Measurements from ENCODE around the gene DDX11. TPM values are rescaled to one million over a fixed set of nuclear protein-coding genes. Genes with fewer than 3 reads are reported as not detected.
"Not testable (repeated sequence)": the region's sequence is repeated elsewhere in the genome, so short reads cannot be mapped to it uniquely, and the experiment has no call there.

Gene DDX11
- total and polyA plus RNA-seq, 9 donors: 4.2 to 41.4 (median 15.3) TPM

DNA sequence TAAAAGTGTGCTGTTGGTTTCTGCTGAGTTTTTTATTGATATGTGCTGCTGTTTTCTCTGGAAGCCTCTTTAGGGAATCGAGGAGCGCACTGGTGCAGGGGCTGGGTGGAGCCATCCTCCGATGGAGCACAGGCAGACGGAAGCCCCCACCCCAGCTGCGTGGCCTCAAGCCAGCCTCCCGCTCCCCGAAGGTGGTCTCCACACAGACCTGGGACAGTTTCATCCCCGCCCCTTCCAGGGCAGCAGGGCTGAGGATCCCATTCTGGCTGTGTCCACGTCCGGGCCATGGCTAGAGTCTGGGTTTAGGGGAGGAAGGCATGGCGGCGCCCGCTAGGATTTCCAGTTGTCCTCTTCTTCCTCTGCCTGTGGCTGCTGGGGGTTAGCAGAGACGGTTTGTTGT is 31.1 kb downstream of the DDX11 start:
- H3K27ac ChIP-seq; H3K27me3 ChIP-seq; intact Hi-C loops (cut with DNase I); H3K36me3 ChIP-seq; H3K9me3 ChIP-seq; H3K4me3 ChIP-seq; DNase-seq; H3K4me1 ChIP-seq (ENCODE audit: insufficient read depth): not testable (repeated sequence)
- WGBS, 3 donors: 88 to 94% (median 92%) methylated on average over 13 to 14 of the region's 14 CpGs

DNA sequence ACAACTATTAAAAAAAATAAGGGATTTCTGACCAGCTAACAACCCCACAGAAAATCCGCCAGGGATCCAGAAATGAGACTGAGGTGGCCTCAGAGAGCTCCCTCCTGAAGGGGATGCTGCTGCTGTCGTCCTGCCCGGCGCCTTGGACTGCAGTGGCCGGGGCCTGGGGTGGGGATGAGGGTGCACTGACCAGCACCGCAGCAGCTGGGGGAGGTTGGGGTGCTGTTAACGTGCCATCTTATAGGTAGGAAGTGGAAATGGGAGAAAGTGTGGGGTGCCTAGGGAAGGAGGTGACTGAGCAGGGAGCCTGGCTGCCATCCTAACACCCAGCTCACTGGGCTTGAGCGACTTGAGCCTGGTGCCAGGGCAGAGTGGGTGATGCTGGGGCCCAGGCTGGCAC is 32.0 kb downstream of the DDX11 start:
- intact Hi-C loops (cut with DNase I): no loop called here
- Histone ChIP-seq H3K4me1 (ENCODE audit: insufficient read depth) (no peaks in the 10 kb centered on the region), H3K4me3 (no peak overlapping the region), H3K27ac (no peak overlapping the region), H3K9me3 (no peaks in the 10 kb centered on the region), H3K27me3 (no peaks in the 10 kb centered on the region), H3K36me3 (no peaks in the 10 kb centered on the region)
- no peak for TF ChIP-seq POLR2A (IDR thresholded peaks at IDR 0.05)
- no peak for TF ChIP-seq EP300 (IDR thresholded peaks at IDR 0.05)
- TF ChIP-seq, protein P1, sequence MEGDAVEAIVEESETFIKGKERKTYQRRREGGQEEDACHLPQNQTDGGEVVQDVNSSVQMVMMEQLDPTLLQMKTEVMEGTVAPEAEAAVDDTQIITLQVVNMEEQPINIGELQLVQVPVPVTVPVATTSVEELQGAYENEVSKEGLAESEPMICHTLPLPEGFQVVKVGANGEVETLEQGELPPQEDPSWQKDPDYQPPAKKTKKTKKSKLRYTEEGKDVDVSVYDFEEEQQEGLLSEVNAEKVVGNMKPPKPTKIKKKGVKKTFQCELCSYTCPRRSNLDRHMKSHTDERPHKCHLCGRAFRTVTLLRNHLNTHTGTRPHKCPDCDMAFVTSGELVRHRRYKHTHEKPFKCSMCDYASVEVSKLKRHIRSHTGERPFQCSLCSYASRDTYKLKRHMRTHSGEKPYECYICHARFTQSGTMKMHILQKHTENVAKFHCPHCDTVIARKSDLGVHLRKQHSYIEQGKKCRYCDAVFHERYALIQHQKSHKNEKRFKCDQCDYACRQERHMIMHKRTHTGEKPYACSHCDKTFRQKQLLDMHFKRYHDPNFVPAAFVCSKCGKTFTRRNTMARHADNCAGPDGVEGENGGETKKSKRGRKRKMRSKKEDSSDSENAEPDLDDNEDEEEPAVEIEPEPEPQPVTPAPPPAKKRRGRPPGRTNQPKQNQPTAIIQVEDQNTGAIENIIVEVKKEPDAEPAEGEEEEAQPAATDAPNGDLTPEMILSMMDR (IDR thresholded peaks at IDR 0.05): no peak
- 69 to 82% (median 81%) methylated on average over 7 to 8 of the region's 8 CpGs for WGBS, 3 donors
- DNase-seq: no peak

DNA sequence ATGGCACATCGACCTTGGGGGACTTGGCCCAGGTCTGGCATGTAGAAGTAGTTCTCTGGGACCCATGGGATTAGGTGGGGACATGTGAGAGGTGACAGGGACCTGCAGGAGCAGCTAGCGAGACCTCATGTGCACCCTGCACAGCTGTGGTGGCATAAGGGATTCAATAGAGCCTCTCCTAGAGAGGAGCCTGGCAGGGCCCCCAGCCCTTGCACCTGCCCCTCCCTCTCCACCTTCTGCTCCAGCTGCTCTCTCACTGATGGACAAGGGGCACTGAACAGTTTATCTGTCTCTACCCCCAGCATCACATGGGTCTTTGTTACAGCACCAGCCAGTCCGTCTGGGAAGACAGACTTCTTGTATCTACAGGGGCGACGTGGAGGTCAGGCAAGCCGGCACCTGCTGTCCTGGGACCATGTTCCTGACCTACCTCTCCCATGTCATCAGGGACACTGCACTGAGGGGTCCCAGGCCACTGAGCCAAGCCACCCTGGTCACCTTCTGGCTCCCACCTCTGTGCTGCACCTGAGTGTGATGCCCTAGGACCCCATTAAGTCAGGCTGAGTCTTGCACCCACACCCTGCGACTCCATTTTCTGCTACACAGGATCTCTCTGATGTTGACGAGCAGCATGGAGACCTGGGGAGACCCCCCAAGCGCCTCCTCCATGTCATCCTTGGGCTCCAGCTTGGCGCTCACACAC is 32.6 kb downstream of the DDX11 start:
- TF ChIP-seq POLR2A (IDR thresholded peaks at IDR 0.05) (no peak), EP300 (IDR thresholded peaks at IDR 0.05) (no peak)
- TF ChIP-seq, protein P1 (IDR thresholded peaks at IDR 0.05): no peak
- Histone ChIP-seq H3K27ac (no peak overlapping the region), H3K36me3 (no peaks in the 10 kb centered on the region), H3K9me3 (no peaks in the 10 kb centered on the region), H3K4me1 (ENCODE audit: insufficient read depth) (no peaks in the 10 kb centered on the region), H3K4me3 (no peak overlapping the region), H3K27me3 (no peaks in the 10 kb centered on the region)
- no peak for DNase-seq
- WGBS, 3 donors: 86 to 89% (median 86%) methylated on average over 9 to 10 of the region's 10 CpGs
- intact Hi-C loops (cut with DNase I): no loop called here

DNA sequence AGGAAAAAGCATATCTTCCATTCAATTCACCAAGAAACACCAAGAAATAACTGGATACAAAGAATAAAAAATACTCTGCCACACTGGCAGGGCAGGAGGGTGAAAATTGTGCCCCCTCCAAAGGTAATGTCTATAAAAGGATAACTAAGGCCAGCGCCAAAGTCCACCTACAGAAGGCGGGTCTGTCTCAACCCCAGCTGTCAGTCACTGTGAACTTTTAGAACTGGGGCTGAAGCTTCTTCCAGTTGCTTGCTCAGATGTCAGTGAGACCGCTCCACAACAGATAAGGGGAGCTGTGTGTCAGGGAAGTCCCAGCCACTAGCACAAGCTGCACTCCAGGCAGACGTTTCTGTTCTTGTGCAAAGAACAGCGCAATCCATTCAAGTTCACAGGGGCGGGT is 36.1 kb downstream of the DDX11 start:
- H3K27me3 ChIP-seq; H3K4me1 ChIP-seq (ENCODE audit: insufficient read depth); intact Hi-C loops (cut with DNase I); H3K27ac ChIP-seq; DNase-seq; H3K9me3 ChIP-seq; H3K4me3 ChIP-seq; H3K36me3 ChIP-seq: not testable (repeated sequence)
- 61 to 69% (median 68%) methylated on average over 6 of the region's 6 CpGs for WGBS, 3 donors

DNA sequence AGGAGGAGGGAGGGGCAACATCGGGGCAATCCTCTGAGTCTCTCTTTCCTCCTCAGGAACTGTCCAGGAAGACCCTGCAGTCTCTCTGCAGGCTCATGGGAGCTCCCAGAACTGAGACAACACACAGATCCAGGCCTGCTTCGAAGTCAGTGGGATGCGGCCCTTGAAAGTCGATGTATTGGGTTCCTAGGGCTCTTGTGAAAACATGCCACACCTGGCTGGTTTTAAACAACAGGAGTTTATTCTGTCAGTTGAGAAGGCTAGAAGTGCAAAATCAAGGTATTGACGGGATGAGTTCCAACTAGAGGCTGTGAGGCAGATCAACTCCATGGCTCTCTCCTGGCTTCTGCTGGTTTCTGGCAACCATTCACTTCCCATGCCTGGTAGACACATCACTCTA is 36.6 kb downstream of the DDX11 start:
- H3K36me3 ChIP-seq; intact Hi-C loops (cut with DNase I); H3K4me3 ChIP-seq; H3K4me1 ChIP-seq (ENCODE audit: insufficient read depth); DNase-seq; H3K9me3 ChIP-seq; H3K27me3 ChIP-seq; H3K27ac ChIP-seq: not testable (repeated sequence)
- WGBS, 3 donors: 62 to 68% (median 65%) methylated on average over 5 of the region's 5 CpGs

DNA sequence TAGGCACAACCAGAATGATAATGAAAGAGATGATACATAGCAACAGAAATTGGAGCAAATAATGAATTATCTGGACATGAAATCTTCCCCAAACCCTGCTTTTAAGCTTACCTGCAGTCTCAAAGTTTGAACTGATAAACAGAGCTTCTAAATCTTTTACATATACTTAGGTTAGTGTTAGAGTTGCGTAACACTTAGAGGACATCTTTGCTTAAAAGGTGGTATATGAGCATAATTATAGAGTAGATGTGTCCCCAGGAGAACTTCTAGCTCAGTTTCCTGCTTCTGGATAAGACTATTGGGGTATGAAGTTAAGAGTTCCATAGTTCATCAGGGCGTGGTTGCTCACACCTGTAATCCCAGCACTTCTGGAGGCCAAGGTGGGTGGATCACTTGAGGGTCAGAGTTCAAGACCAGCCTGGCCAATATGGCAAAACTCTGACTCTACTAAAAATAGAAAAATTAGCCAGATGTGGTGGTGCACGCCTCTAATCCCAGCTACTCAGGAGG is 41.5 kb downstream of the DDX11 start:
- intact Hi-C loops (cut with DNase I); H3K27me3 ChIP-seq; H3K36me3 ChIP-seq; DNase-seq; H3K4me1 ChIP-seq (ENCODE audit: insufficient read depth); H3K4me3 ChIP-seq; H3K9me3 ChIP-seq; H3K27ac ChIP-seq: not testable (repeated sequence)
- WGBS, 3 donors: 98 to 99% (median 98%) methylated on average over 3 of the region's 3 CpGs

DNA sequence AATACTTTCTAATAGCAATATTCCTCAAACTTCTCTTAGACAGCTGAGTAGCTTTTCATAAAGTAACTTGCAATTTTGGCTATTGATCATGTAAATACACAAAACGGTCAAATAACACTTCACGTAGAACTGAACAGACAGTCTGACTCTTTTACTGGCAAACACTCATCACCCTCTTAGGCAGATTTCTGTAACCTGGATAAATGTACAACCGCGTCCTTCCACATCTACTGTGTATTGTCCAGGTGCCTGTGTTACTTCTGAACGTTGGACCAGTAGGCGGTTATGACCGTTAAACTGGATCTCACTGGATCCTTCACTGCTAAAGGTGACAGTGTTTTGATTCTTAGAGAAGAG is 43.2 kb downstream of the DDX11 start:
- 30 to 49% (median 48%) methylated on average over 7 of the region's 7 CpGs for WGBS, 3 donors
- intact Hi-C loops (cut with DNase I); H3K9me3 ChIP-seq; H3K27me3 ChIP-seq; H3K4me1 ChIP-seq (ENCODE audit: insufficient read depth); H3K27ac ChIP-seq; H3K36me3 ChIP-seq; DNase-seq: not testable (repeated sequence)
- peak overlapping the region; percentile 36 for H3K4me3 ChIP-seq

All from ovary (tissue), 9 donors.